ENCODE measurements around the gene KLF7.
A peak's percentile ranks its signal among the peaks of the same experiment; 100 is the strongest.

Gene KLF7

GRCh38 chr2:207165121-207166038 is at the start of gene KLF7:
Gene KLF7, minus strand, starts transcription at chr2:207165948. Its CDS starts 380 bp downstream, at chr2:207165568.
- DNase-seq: peak; percentile 69

- no peak for DNase-seq
Observed at GRCh38 chr2:207215308-207215707, 49.6 kb upstream of the KLF7 start.

- DNase-seq: no peak
Observed at GRCh38 chr2:207214446-207214845, 48.7 kb upstream of the KLF7 start.

GRCh38 chr2:207206011-207206410 is 40.3 kb upstream of the KLF7 start:
- DNase-seq: no peak

- DNase-seq: no peak
Observed at GRCh38 chr2:207205173-207205957, 39.6 kb upstream of the KLF7 start.

GRCh38 chr2:207203056-207203455 is 37.3 kb upstream of the KLF7 start:
- DNase-seq: no peak

GRCh38 chr2:207202645-207203044 is 36.9 kb upstream of the KLF7 start:
- peak; percentile 47 for DNase-seq

GRCh38 chr2:207201416-207201815 is 35.7 kb upstream of the KLF7 start:
- DNase-seq: no peak

- DNase-seq: no peak
Observed at GRCh38 chr2:207200136-207200535, 34.4 kb upstream of the KLF7 start.

- no peak for DNase-seq
Observed at GRCh38 chr2:207194028-207194427, 28.3 kb upstream of the KLF7 start.

GRCh38 chr2:207188626-207189419 is 23.1 kb upstream of the KLF7 start:
- DNase-seq: no peak

- DNase-seq: no peak
Observed at GRCh38 chr2:207185372-207185771, 19.6 kb upstream of the KLF7 start.

GRCh38 chr2:207184768-207185167 is 19.0 kb upstream of the KLF7 start:
- DNase-seq: no peak

- no peak for DNase-seq
Observed at GRCh38 chr2:207184348-207184747, 18.6 kb upstream of the KLF7 start.

- DNase-seq: no peak
Observed at GRCh38 chr2:207183506-207183905, 17.8 kb upstream of the KLF7 start.

GRCh38 chr2:207182911-207183310 is 17.2 kb upstream of the KLF7 start:
- DNase-seq: no peak

- DNase-seq: no peak
Observed at GRCh38 chr2:207181526-207182274, 16.0 kb upstream of the KLF7 start.

- DNase-seq: no peak
Observed at GRCh38 chr2:207180741-207181140, 15.0 kb upstream of the KLF7 start.

GRCh38 chr2:207176247-207176646 is 10.5 kb upstream of the KLF7 start:
- no peak for DNase-seq

- DNase-seq: no peak
Observed at GRCh38 chr2:207173641-207174040, 7.9 kb upstream of the KLF7 start.

GRCh38 chr2:207167099-207167923 is 1.6 kb upstream of the KLF7 start:
- no peak for DNase-seq
